NOMO-1 treated with DMSO at 0.1 percent for 48 hours (cell line): ENCODE measurements around the gene PRSS38.

Experiments
- DNase-seq: peaks from one replicate; lab custom pipeline; 2025; ENCODE audit not compliant: unreplicated experiment; lab: John Stamatoyannopoulos, UW

The PRSS38 gene

DNA sequence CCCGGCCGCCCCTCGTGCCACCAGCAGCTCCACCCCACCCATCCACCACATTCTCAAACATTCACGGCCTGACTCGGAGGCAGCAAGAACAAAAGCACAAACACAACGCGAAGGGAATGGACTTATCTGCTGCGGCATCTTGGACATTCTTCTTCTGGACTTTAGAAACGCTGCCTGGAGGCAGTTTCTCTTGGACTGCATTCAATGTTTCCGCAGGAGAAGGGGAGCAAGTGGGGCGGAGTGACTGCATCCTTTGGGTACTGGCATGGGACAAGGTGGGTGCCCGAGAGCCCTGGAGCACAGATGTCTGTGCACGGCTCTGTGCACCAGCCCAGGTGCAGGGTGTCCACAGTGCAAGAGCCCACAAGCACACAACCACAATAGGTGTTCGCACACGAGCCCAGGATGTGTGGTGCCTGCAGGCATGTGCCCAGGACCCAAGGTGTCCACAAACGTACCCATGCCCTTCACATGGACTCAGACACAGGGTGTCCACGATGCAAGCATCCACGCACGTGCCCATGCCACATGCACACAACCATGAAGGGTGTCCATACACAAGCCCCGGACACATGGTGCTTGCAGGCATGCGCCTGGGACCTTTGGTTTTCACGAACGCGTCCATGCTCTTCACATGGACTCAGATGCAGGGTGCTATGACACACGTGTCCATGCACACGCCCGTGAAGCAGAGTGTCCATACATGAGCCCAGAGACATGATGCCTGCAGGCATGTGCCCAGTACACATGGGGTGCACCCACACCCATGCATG, 78.7 kb downstream of the PRSS38 start:
- no peak for DNase-seq

DNA sequence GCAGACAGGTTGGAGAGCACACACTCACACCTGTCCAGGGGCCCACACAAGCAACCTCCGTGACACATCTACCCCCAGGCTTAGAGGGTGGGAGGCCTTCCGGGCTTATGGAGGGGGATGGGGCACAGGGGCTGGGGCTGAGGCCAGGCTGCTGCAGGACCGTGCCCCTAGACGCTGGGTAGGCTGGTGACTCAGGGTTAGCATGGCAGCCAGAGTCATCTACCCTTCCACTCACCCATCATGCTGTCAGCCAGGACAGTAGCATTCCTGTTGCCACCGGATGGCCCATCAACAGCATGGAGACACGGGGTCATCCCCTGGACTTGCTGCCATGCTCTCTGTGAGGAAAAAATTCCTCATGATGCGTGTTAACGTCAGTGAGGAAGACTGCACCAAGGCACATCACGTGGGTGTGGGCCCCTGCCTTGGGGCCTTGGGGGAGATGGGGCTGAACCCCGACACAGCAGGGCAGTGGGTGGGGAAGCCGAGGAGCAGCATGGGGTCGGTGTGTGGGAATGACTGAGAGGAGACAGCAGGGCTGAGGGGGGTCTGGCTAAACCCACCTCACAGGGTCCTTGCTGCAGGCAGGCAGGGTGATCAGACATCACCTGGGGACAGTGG, 79.5 kb downstream of the PRSS38 start:
- no peak for DNase-seq
